ENCODE measurements around the gene MOGAT1. TPM values are rescaled to one million over a fixed set of nuclear protein-coding genes. Genes with fewer than 3 reads are reported as not detected.
A peak's percentile ranks its signal among the peaks of the same experiment; 100 is the strongest.
"Not testable (repeated sequence)": the region's sequence is repeated elsewhere in the genome, so short reads cannot be mapped to it uniquely, and the experiment has no call there.

The MOGAT1 gene
- total and polyA plus RNA-seq, 2 experiments from 2014 or later = not detected

- no peak overlapping the region for H3K27ac ChIP-seq
- no peaks in the 10 kb centered on the region for H3K36me3 ChIP-seq
- no peak for TF ChIP-seq CTCF (IDR thresholded peaks at IDR 0.05; ENCODE audit: low read depth, low read length)
- no peak for DNase-seq (ENCODE audit: low read depth in 1 of 2, low spot score in 1 of 2)
- H3K27me3 ChIP-seq = peaks cover 3% of the 10 kb centered on the region
- no peak overlapping the region for H3K4me3 ChIP-seq
- no peaks in the 10 kb centered on the region for H3K9me3 ChIP-seq (ENCODE audit: low read depth)
- peaks cover 5% of the 10 kb centered on the region for H3K4me1 ChIP-seq (ENCODE audit: low read depth)
These were observed 14.8 kb downstream of the MOGAT1 start for GRCh38 chr2:222686086-222686750.

GRCh38 chr2:222688917-222689316 is 17.5 kb downstream of the MOGAT1 start:
- no peaks in the 10 kb centered on the region for H3K27me3 ChIP-seq
- peak in 1 of 2 donors; percentile 45 for DNase-seq (ENCODE audit: low read depth in 1 of 2, low spot score in 1 of 2)
- no peaks in the 10 kb centered on the region for H3K9me3 ChIP-seq (ENCODE audit: low read depth)
- H3K4me3 ChIP-seq = no peak overlapping the region
- H3K36me3 ChIP-seq = no peaks in the 10 kb centered on the region
- H3K4me1 ChIP-seq (ENCODE audit: low read depth) = peaks cover 5% of the 10 kb centered on the region
- H3K27ac ChIP-seq = no peak overlapping the region
- TF ChIP-seq CTCF (IDR thresholded peaks at IDR 0.05; ENCODE audit: low read depth, low read length) = no peak

- Histone ChIP-seq H3K27ac (no peak overlapping the region), H3K9me3 (ENCODE audit: low read depth) (no peaks in the 10 kb centered on the region), H3K4me1 (ENCODE audit: low read depth) (peaks cover 5% of the 10 kb centered on the region), H3K27me3 (no peaks in the 10 kb centered on the region), H3K36me3 (no peaks in the 10 kb centered on the region), H3K4me3 (no peak overlapping the region)
- DNase-seq (ENCODE audit: low read depth in 1 of 2, low spot score in 1 of 2) = peak in 1 of 2 donors; percentile 18
- TF ChIP-seq CTCF (IDR thresholded peaks at IDR 0.05; ENCODE audit: low read depth, low read length) = no peak
These were observed 17.9 kb downstream of the MOGAT1 start for GRCh38 chr2:222689322-222689721.

GRCh38 chr2:222690564-222691200 is 19.2 kb downstream of the MOGAT1 start:
- Histone ChIP-seq H3K36me3 (no peaks in the 10 kb centered on the region), H3K4me1 (ENCODE audit: low read depth) (peaks cover 5% of the 10 kb centered on the region), H3K9me3 (ENCODE audit: low read depth) (no peaks in the 10 kb centered on the region), H3K27me3 (no peaks in the 10 kb centered on the region), H3K4me3 (no peak overlapping the region), H3K27ac (no peak overlapping the region)
- peak; percentile 83 to 87 for DNase-seq (ENCODE audit: low read depth in 1 of 2, low spot score in 1 of 2)
- TF ChIP-seq CTCF (IDR thresholded peaks at IDR 0.05; ENCODE audit: low read depth, low read length) = peak; percentile 100

GRCh38 chr2:222693413-222693812 is 22.0 kb downstream of the MOGAT1 start:
- not testable (repeated sequence) for H3K4me3 ChIP-seq; H3K27ac ChIP-seq; H3K9me3 ChIP-seq (ENCODE audit: low read depth); H3K36me3 ChIP-seq; DNase-seq (ENCODE audit: low read depth in 1 of 2, low spot score in 1 of 2); H3K4me1 ChIP-seq (ENCODE audit: low read depth); H3K27me3 ChIP-seq

GRCh38 chr2:222693837-222694236 is 22.4 kb downstream of the MOGAT1 start:
- Histone ChIP-seq H3K4me3 (no peak overlapping the region), H3K27me3 (no peaks in the 10 kb centered on the region), H3K9me3 (ENCODE audit: low read depth) (no peaks in the 10 kb centered on the region), H3K36me3 (no peaks in the 10 kb centered on the region), H3K4me1 (ENCODE audit: low read depth) (peaks cover 5% of the 10 kb centered on the region), H3K27ac (no peak overlapping the region)
- peak; percentile 17 for TF ChIP-seq CTCF (IDR thresholded peaks at IDR 0.05; ENCODE audit: low read depth, low read length)
- peak in 1 of 2 donors; percentile 26 for DNase-seq (ENCODE audit: low read depth in 1 of 2, low spot score in 1 of 2)
